Right forelimb (tissue), 1 donor: Measurements from ENCODE around the gene INO80B.
A peak's percentile ranks its signal among the peaks of the same experiment; 100 is the strongest.
"Not testable (repeated sequence)": the region's sequence is repeated elsewhere in the genome, so short reads cannot be mapped to it uniquely, and the experiment has no call there.

Experiments
- DNase-seq: peaks from one replicate; pipeline ENCODE4 v3.0.0-alpha.2; 2018

INO80B gene

GRCh38 chr2:74426181-74426758 lies 28.6 kb upstream of the INO80B start:
- no peak for DNase-seq

GRCh38 chr2:74427551-74427950 lies 27.3 kb upstream of the INO80B start:
- DNase-seq: no peak

GRCh38 chr2:74428675-74429074 lies 26.2 kb upstream of the INO80B start:
- DNase-seq: no peak

GRCh38 chr2:74429487-74430451 lies 25.1 kb upstream of the INO80B start:
- DNase-seq: no peak

GRCh38 chr2:74430502-74430901 lies 24.4 kb upstream of the INO80B start:
- DNase-seq: no peak

GRCh38 chr2:74436111-74436805 lies 18.6 kb upstream of the INO80B start:
- no peak for DNase-seq

- no peak for DNase-seq
Observed at GRCh38 chr2:74436848-74437695, 17.8 kb upstream of the INO80B start.

- no peak for DNase-seq
Observed at GRCh38 chr2:74438248-74438647, 16.6 kb upstream of the INO80B start.

- no peak for DNase-seq
Observed at GRCh38 chr2:74439373-74439772, 15.5 kb upstream of the INO80B start.

- DNase-seq: peak; percentile 91
Observed at GRCh38 chr2:74439803-74440377, 15.0 kb upstream of the INO80B start.

GRCh38 chr2:74440378-74441169 lies 14.3 kb upstream of the INO80B start:
- peak; percentile 96 for DNase-seq

- no peak for DNase-seq
Observed at GRCh38 chr2:74441170-74441689, 13.7 kb upstream of the INO80B start.

- DNase-seq: no peak
Observed at GRCh38 chr2:74441690-74442482, 13.0 kb upstream of the INO80B start, which contains the start of gene RTKN. TSS of gene RTKN (minus strand) at chr2:74441937. CDS start at chr2:74441816, 121 bp downstream.

- DNase-seq: not testable (repeated sequence)
Observed at GRCh38 chr2:74442483-74443297, 12.2 kb upstream of the INO80B start.

GRCh38 chr2:74444498-74445318 lies 10.2 kb upstream of the INO80B start:
- no peak for DNase-seq

GRCh38 chr2:74447230-74447999 lies 7.5 kb upstream of the INO80B start:
- DNase-seq: no peak

GRCh38 chr2:74448771-74449170 lies 6.1 kb upstream of the INO80B start:
- DNase-seq: no peak
